CD8-positive, alpha-beta memory T cell (primary cell): ENCODE results near the gene PACS2. TPM values are rescaled to one million over a fixed set of nuclear protein-coding genes. Genes with fewer than 3 reads are reported as not detected.

Source experiments
- CTCF ChIA-PET: fragments of 350-600 bp; sonication (Branson Sonifier 250); formaldehyde crosslinking; loops from one replicate; lab custom pipeline; 2021; ENCODE audit warnings: antibody characterized with exemption; lab: Charles Lee
- POLR2A ChIA-PET: fragments of 350-600 bp; sonication (Branson Sonifier 250); formaldehyde crosslinking; loops from one replicate; lab custom pipeline; 2021; ENCODE audit warnings: antibody characterized with exemption; lab: Charles Lee
- DNase-seq, 5 donors: peaks; one replicate each; pipeline versions ENCODE4 v3.0.0 to v3.0.0-alpha.2; 2020 to 2022; ENCODE audit warnings: mixed read lengths in 1 of 5
- H3K27ac ChIP-seq: one replicate; pipeline ENCODE4 v1.7.0; 2013; ENCODE audit warnings: low read depth, mild to moderate bottlenecking, low read length, moderate library complexity
- H3K27me3 ChIP-seq: 2 replicates; pipeline ENCODE4 v1.7.0; 2013; ENCODE audit warnings: low read length, mild to moderate bottlenecking; ENCODE audit not compliant: insufficient read depth, poor library complexity, severe bottlenecking
- H3K36me3 ChIP-seq: 2 replicates; pipeline ENCODE4 v1.7.0; 2013; ENCODE audit warnings: mild to moderate bottlenecking, low read length, moderate library complexity; ENCODE audit not compliant: insufficient read depth
- H3K4me1 ChIP-seq: 2 replicates; pipeline ENCODE4 v1.7.0; 2013; ENCODE audit warnings: mild to moderate bottlenecking, low read length, moderate library complexity; ENCODE audit not compliant: insufficient read depth
- H3K4me3 ChIP-seq: 2 replicates; pipeline ENCODE4 v1.7.0; 2013; ENCODE audit warnings: mild to moderate bottlenecking, low read length
- H3K9me3 ChIP-seq: 2 replicates; pipeline ENCODE4 v1.7.0; 2013; ENCODE audit warnings: mild to moderate bottlenecking, low read length
- H3K27ac Mint-ChIP-seq, 8 donors: one replicate each; pipeline ENCODE4 v1.8.0; 2020 to 2021; ENCODE audit warnings: mixed read lengths in 8 of 8, mild to moderate bottlenecking in 6 of 8, inconsistent platforms in 3 of 8, moderate library complexity in 3 of 8
- H3K27me3 Mint-ChIP-seq, 2 donors: one replicate each; pipeline ENCODE4 v1.8.0; 2020 to 2021; ENCODE audit warnings: mixed read lengths in 2 of 2, mild to moderate bottlenecking in 1 of 2, moderate library complexity in 1 of 2
- H3K36me3 Mint-ChIP-seq, 3 donors: one replicate each; pipeline ENCODE4 v1.8.0; 2020 to 2021; ENCODE audit warnings: mixed read lengths in 3 of 3, inconsistent platforms in 1 of 3, mild to moderate bottlenecking in 1 of 3
- H3K4me1 Mint-ChIP-seq, 3 donors: one replicate each; pipeline ENCODE4 v1.8.0; 2020 to 2021; ENCODE audit warnings: mixed read lengths in 3 of 3, inconsistent platforms in 1 of 3, mild to moderate bottlenecking in 1 of 3
- H3K4me3 Mint-ChIP-seq, 7 donors: one replicate each; pipeline ENCODE4 v1.8.0; 2020 to 2021; ENCODE audit warnings: mixed read lengths in 7 of 7, mild to moderate bottlenecking in 6 of 7, moderate library complexity in 4 of 7, inconsistent platforms in 2 of 7
- H3K9me3 Mint-ChIP-seq, 5 donors: one replicate each; pipeline ENCODE4 v1.8.0; 2020 to 2022; ENCODE audit warnings: mixed read lengths in 5 of 5, mild to moderate bottlenecking in 3 of 5, moderate library complexity in 2 of 5, inconsistent platforms in 1 of 5
- polyA plus RNA-seq: library from polyadenylated mRNA; unstranded; fragments of 300-500 nt; fragmentation: Illumina TruSeq; gene quantifications from one replicate; pipeline ENCODE4 v1.2.3, GENCODE V29; 2021
- total RNA-seq, 2 experiments: library from RNA; stranded (reverse); gene quantifications; one replicate each; pipeline ENCODE4 v1.2.3, GENCODE V29; 2021

PACS2 gene
- total and polyA plus RNA-seq, 3 experiments from 2014 or later, result 6.5 to 32.9 (median 31.0) TPM

GRCh38 chr14:105419195-105420091 is 104.9 kb downstream of the PACS2 start, which contains the start of gene MTA1:
TSS of gene MTA1 (plus strand) at chr14:105419827. CDS start at chr14:105420036, 209 bp downstream.
- H3K27ac ChIP-seq, result peak within 1 kb of the TSS; percentile 51
- peak within 1 kb of the TSS; percentile 59 for H3K4me3 ChIP-seq
- POLR2A ChIA-PET, result no interaction called here

GRCh38 chr14:105420101-105420973 is 105.8 kb downstream of the PACS2 start:
- H3K36me3 Mint-ChIP-seq, result peaks cover 0 to 2% (median 0%) of the 10 kb centered on the region in 3 donors

More at GRCh38 chr14:105419195-105420091, 104.9 kb downstream of the PACS2 start, which contains the start of gene MTA1:
- Mint-ChIP-seq H3K4me3 (peak within 1 kb of the TSS; percentile 78 to 93 (median 87)), H3K27me3 (peaks cover 2 to 8% of the 10 kb centered on the region in 2 donors), H3K4me1 (peaks cover 25 to 43% (median 29%) of the 10 kb centered on the region in 3 donors), H3K36me3 (peaks cover 0 to 2% (median 0%) of the 10 kb centered on the region in 3 donors), H3K27ac (peak within 1 kb of the TSS in 6 of 8 donors; percentile 23 to 92 (median 73)), H3K9me3 (no peaks in the 10 kb centered on the region)
- peak; percentile 37 to 58 (median 43) for DNase-seq
- peaks cover 36% of the 10 kb centered on the region for H3K4me1 ChIP-seq
- H3K36me3 ChIP-seq, result no peaks in the 10 kb centered on the region
- H3K27me3 ChIP-seq, result no peaks in the 10 kb centered on the region
- no peaks in the 10 kb centered on the region for H3K9me3 ChIP-seq
- CTCF ChIA-PET, result no interaction called here

GRCh38 chr14:105420974-105421674 is 106.6 kb downstream of the PACS2 start:
- Histone ChIP-seq H3K4me1 (peaks cover 31% of the 10 kb centered on the region), H3K4me3 (peak overlapping the region; percentile 59), H3K36me3 (no peaks in the 10 kb centered on the region), H3K27me3 (no peaks in the 10 kb centered on the region), H3K9me3 (no peaks in the 10 kb centered on the region), H3K27ac (peak overlapping the region; percentile 51)
- H3K4me3 Mint-ChIP-seq, result peak overlapping the region; percentile 78 to 93 (median 87)
- H3K27me3 Mint-ChIP-seq, result peaks cover 2 to 4% of the 10 kb centered on the region in 2 donors
- H3K4me1 Mint-ChIP-seq, result peaks cover 21 to 37% (median 23%) of the 10 kb centered on the region in 3 donors
- ChIA-PET POLR2A (no interaction called here), CTCF (interaction anchor here (1.2 to 1.3 kb wide), 2 partner anchors 50 to 69 kb away, joined by 3 to 5 read pairs; no protein-coding TSS in a partner anchor)
- no peak for DNase-seq
- H3K27ac Mint-ChIP-seq, result peak overlapping the region; percentile 64 to 92 (median 75)
- no peaks in the 10 kb centered on the region for H3K9me3 Mint-ChIP-seq
- peaks cover 0 to 4% (median 0%) of the 10 kb centered on the region in 3 donors for H3K36me3 Mint-ChIP-seq

More at GRCh38 chr14:105420101-105420973, 105.8 kb downstream of the PACS2 start:
- CTCF ChIA-PET, result interaction anchor here (1.2 kb wide), 1 partner anchor 70 kb away, joined by 5 read pairs; no protein-coding TSS in a partner anchor
- Histone ChIP-seq H3K36me3 (no peaks in the 10 kb centered on the region), H3K4me1 (peaks cover 34% of the 10 kb centered on the region), H3K27ac (peak overlapping the region; percentile 51), H3K27me3 (no peaks in the 10 kb centered on the region), H3K9me3 (no peaks in the 10 kb centered on the region), H3K4me3 (peak overlapping the region; percentile 59)
- POLR2A ChIA-PET, result no interaction called here
- Mint-ChIP-seq H3K27ac (peak overlapping the region; percentile 7 to 92 (median 74)), H3K4me3 (peak overlapping the region; percentile 78 to 93 (median 87)), H3K9me3 (no peaks in the 10 kb centered on the region), H3K4me1 (peaks cover 22 to 38% (median 27%) of the 10 kb centered on the region in 3 donors), H3K27me3 (peaks cover 2 to 8% of the 10 kb centered on the region in 2 donors)
- DNase-seq, result no peak

- POLR2A ChIA-PET, result no interaction called here
- H3K27me3 Mint-ChIP-seq, result peaks cover 0 to 2% of the 10 kb centered on the region in 2 donors
- no peaks in the 10 kb centered on the region for H3K9me3 Mint-ChIP-seq
- peaks cover 31% of the 10 kb centered on the region for H3K4me1 ChIP-seq
- no peak overlapping the region for H3K4me3 ChIP-seq
- H3K36me3 ChIP-seq, result no peaks in the 10 kb centered on the region
- no peaks in the 10 kb centered on the region for H3K27me3 ChIP-seq
- peak in 1 of 5 donors; percentile 20 for DNase-seq
- H3K27ac ChIP-seq, result no peak overlapping the region
- H3K9me3 ChIP-seq, result no peaks in the 10 kb centered on the region
- H3K36me3 Mint-ChIP-seq, result peaks cover 0 to 9% (median under 1%) of the 10 kb centered on the region in 3 donors
- H3K4me3 Mint-ChIP-seq, result peak overlapping the region; percentile 65 to 93 (median 87)
- H3K27ac Mint-ChIP-seq, result peak overlapping the region; percentile 61 to 92 (median 77)
- CTCF ChIA-PET, result interaction anchor here (1.2 to 1.3 kb wide), 2 partner anchors 51 to 68 kb away, joined by 3 to 5 read pairs; no protein-coding TSS in a partner anchor
- H3K4me1 Mint-ChIP-seq, result peaks cover 24 to 44% (median 26%) of the 10 kb centered on the region in 3 donors
Measured at GRCh38 chr14:105421723-105422615, 107.4 kb downstream of the PACS2 start.

- no peaks in the 10 kb centered on the region for H3K36me3 ChIP-seq
- POLR2A ChIA-PET, result no interaction called here
Measured at GRCh38 chr14:105422695-105423487, 108.3 kb downstream of the PACS2 start.

More at GRCh38 chr14:105422695-105423487, 108.3 kb downstream of the PACS2 start:
- H3K4me3 ChIP-seq, result no peak overlapping the region
- peaks cover 31% of the 10 kb centered on the region for H3K4me1 ChIP-seq
- no peaks in the 10 kb centered on the region for H3K9me3 Mint-ChIP-seq
- H3K4me3 Mint-ChIP-seq, result peak overlapping the region in 3 of 7 donors; percentile 10 to 59 (median 23)
- peaks cover 0 to 2% of the 10 kb centered on the region in 2 donors for H3K27me3 Mint-ChIP-seq
- no peak for DNase-seq
- no peak overlapping the region for H3K27ac ChIP-seq
- H3K27ac Mint-ChIP-seq, result peak overlapping the region in 4 of 8 donors; percentile 21 to 91 (median 71)
- H3K36me3 Mint-ChIP-seq, result peaks cover 0 to 13% (median 3%) of the 10 kb centered on the region in 3 donors
- no peaks in the 10 kb centered on the region for H3K27me3 ChIP-seq
- H3K9me3 ChIP-seq, result no peaks in the 10 kb centered on the region
- CTCF ChIA-PET, result interaction anchor here (1.3 kb wide), 1 partner anchor 52 kb away, joined by 3 read pairs; no protein-coding TSS in a partner anchor
- peaks cover 29 to 51% (median 30%) of the 10 kb centered on the region in 3 donors for H3K4me1 Mint-ChIP-seq
